Activated gamma-delta T cell treated with anti-CD3 and anti-CD28 coated beads, Interleukin-2, amount 50 U/mL, for 16 hours (primary cell): ENCODE measurements around the gene IFI30.
"Not testable (repeated sequence)": the region's sequence is repeated elsewhere in the genome, so short reads cannot be mapped to it uniquely, and the experiment has no call there.

Source experiments
- DNase-seq: peaks from one replicate; pipeline ENCODE4 v3.0.0-alpha.2; 2020; ENCODE audit warnings: low read depth

The IFI30 gene

GRCh38 chr19:18152817-18153555, 20.6 kb upstream of the IFI30 start, which contains the start of gene PIK3R2:
Gene PIK3R2 (plus strand): TSS chr19:18153163. CDS start chr19:18155880, 2,717 bp downstream.
- DNase-seq = peak; percentile 99

DNA sequence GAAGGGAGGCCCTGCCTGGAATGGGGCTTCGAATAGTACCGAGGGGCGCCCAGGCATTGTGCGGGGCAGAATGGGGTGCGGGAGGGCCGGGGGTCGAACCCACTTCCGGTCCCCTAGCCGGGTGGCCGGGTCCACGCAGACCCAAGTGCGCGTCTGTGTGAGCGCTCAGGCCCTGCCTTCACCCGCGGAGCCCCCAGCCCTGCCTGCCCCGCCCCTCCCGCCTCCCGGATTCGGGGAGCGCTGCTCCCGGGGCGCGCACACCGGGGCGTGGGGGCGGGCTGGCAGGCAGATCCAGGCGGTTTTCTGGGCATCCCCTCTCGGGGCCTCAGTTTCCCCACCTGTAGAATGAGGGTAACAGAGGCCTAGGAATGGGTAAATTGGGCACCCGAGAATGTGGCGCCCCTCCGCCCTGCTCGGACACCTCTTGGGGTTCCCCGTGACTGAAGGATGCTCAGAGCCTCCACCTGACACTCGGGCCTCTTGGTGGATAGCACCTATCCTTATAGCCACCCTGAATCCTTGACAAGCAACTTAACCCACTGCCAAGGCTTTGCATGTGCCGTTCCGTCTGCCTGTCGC, 20.0 kb upstream of the IFI30 start:
- no peak for DNase-seq

- no peak for DNase-seq
Observed at GRCh38 chr19:18155095-18156087, 18.2 kb upstream of the IFI30 start.

DNA sequence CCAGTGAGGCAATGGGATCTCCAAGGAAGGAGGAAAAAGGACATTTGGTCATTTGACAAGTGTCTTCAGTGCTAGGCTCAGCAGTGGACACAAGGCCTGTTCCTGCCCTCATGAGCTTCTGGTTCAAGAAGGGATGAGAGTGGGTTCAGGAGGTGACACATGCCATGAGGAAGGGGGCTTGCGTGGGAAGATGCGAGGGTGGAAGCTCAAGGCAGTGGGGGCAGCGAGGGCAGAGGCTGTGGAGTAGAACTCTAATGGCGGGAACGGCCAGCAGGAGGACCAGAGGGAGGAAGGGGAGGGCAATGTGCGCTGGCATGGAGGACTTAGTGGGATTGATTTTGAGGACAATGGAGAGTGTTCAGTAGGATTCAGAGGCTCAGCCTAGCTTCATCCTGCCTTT, 17.3 kb upstream of the IFI30 start:
- no peak for DNase-seq

- no peak for DNase-seq
Observed at GRCh38 chr19:18156841-18157464, 16.7 kb upstream of the IFI30 start.

- DNase-seq = no peak
Observed at GRCh38 chr19:18157465-18158063, 16.0 kb upstream of the IFI30 start.

GRCh38 chr19:18158467-18158866, 15.1 kb upstream of the IFI30 start:
- no peak for DNase-seq

- DNase-seq = not testable (repeated sequence)
Observed at GRCh38 chr19:18159059-18159616, 14.5 kb upstream of the IFI30 start.

- DNase-seq = no peak
Observed at GRCh38 chr19:18159810-18160209, 13.8 kb upstream of the IFI30 start.

GRCh38 chr19:18160493-18160970, 13.1 kb upstream of the IFI30 start:
- DNase-seq = no peak

GRCh38 chr19:18160971-18161635, 12.5 kb upstream of the IFI30 start:
- peak; percentile 75 for DNase-seq

DNA sequence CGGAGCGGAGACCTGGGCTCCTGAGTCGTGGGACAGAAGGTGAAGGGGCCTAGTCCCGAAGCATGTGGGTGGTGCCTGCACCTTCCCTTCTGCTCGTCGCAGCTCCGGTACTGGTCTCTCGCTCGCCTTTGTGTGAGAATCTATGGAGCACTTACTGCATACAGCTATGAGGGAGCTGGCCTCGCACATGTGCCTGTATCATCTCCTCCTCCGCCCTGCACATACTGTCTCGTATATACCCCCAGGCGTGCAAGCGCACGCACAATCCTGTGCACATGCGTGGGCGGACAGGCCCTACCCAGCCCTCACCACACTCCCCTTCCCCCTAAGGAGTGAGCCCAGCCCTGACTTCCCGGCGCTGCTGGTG, 12.0 kb upstream of the IFI30 start:
- no peak for DNase-seq

GRCh38 chr19:18164072-18164471, 9.5 kb upstream of the IFI30 start:
- DNase-seq = no peak

GRCh38 chr19:18165794-18166544, 7.6 kb upstream of the IFI30 start:
- DNase-seq = no peak

DNA sequence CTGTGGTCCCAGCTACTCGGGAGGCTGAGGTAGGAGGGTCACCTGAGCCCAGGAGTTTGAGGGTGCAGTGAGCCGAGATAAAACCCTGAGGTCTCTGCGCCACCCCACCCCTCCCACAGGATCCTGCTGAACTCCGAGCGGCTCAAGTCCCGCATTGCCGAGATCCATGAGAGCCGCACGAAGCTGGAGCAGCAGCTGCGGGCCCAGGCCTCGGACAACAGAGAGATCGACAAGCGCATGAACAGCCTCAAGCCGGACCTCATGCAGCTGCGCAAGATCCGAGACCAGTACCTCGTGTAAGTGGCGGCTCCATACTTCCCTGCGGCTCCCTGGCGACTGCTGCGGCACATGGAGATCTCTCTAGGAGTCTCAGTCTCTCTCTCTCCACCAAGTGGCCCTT, 6.6 kb upstream of the IFI30 start:
- no peak for DNase-seq

- peak; percentile 43 for DNase-seq
Observed at GRCh38 chr19:18167975-18168645, 5.5 kb upstream of the IFI30 start.

DNA sequence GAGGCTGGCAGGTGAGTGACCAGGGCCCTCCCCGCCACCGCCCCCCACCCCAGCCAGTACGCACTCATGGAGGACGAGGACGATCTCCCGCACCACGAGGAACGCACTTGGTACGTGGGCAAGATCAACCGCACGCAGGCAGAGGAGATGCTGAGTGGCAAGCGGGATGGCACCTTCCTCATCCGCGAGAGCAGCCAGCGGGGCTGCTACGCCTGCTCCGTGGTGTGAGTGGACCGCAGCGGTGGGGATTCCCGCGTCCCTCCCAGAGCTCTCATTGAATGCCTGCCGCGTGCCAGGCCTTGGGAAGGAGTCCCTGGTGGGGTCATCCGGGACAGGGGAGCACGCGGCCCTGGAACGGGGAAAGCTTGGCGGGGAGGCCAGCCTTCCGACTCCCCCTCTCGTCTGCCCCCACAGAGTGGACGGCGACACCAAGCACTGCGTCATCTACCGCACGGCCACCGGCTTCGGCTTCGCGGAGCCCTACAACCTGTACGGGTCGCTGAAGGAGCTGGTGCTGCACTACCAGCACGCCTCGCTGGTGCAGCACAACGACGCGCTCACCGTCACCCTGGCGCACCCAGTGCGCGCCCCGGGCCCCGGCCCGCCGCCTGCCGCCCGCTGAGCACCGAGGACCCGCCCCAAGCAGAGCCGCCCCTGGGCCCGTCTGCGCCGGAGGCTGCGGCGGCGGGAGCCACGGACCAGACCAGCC, 4.8 kb upstream of the IFI30 start:
- DNase-seq = no peak

- DNase-seq = no peak
Observed at GRCh38 chr19:18170714-18171255, 2.8 kb upstream of the IFI30 start.
